ENCODE measurements around the gene HOXB2.

HOXB2 gene

GRCh38 chr17:48499248-48499647, 45.7 kb downstream of the HOXB2 start (continued):
- TF ChIP-seq REST (tag by site-specific recombination; IDR thresholded peaks at IDR 0.05) (no peak), ZNF174 (tag by site-specific recombination; IDR thresholded peaks at IDR 0.05) (no peak), ZNF837 (tag by site-specific recombination; IDR thresholded peaks at IDR 0.05) (no peak), ZXDB (tag by site-specific recombination; IDR thresholded peaks at IDR 0.05) (no peak), ZNF138 (tag by site-specific recombination; IDR thresholded peaks at IDR 0.05; ENCODE audit: borderline replicate concordance) (no peak), ZBTB20 (tag by site-specific recombination; IDR thresholded peaks at IDR 0.05) (no peak), ZNF175 (tag by site-specific recombination; IDR thresholded peaks at IDR 0.05) (no peak), GLIS1 (tag by site-specific recombination; IDR thresholded peaks at IDR 0.05) (no peak), ZFP69B (tag by site-specific recombination; IDR thresholded peaks at IDR 0.05) (no peak), ZNF658 (tag by site-specific recombination; IDR thresholded peaks at IDR 0.05) (no peak), ZNF239 (tag by site-specific recombination; IDR thresholded peaks at IDR 0.05) (no peak), ZNF19 (tag by site-specific recombination; IDR thresholded peaks at IDR 0.05; ENCODE audit: low read depth) (no peak), ZNF302 (tag by site-specific recombination; IDR thresholded peaks at IDR 0.05; ENCODE audit: low read depth) (no peak), ZNF366 (tag by site-specific recombination; conservative IDR thresholded peaks at IDR 0.05) (no peak; the same call in 1 of the 2 replicates), PRDM6 (tag by site-specific recombination; IDR thresholded peaks at IDR 0.05) (peak; percentile 27; the same call in 1 of the 2 replicates), ZNF626 (tag by site-specific recombination; IDR thresholded peaks at IDR 0.05) (no peak), ZBTB48 (tag by site-specific recombination; IDR thresholded peaks at IDR 0.05) (no peak), ZBTB8A (tag by site-specific recombination; IDR thresholded peaks at IDR 0.05) (no peak), ZNF184 (tag by site-specific recombination; IDR thresholded peaks at IDR 0.05) (no peak), RBAK (tag by site-specific recombination; IDR thresholded peaks at IDR 0.05) (0 out of 2 replicates have a peak, but pooled peaks have one; percentile 17), ZNF548 (tag by site-specific recombination; IDR thresholded peaks at IDR 0.05) (no peak), ZNF558 (tag by site-specific recombination; IDR thresholded peaks at IDR 0.05) (no peak), BCL11A (tag by site-specific recombination; IDR thresholded peaks at IDR 0.05; ENCODE audit: low read depth) (peak; percentile 81; the same call in 1 of the 2 replicates), ZNF621 (tag by site-specific recombination; IDR thresholded peaks at IDR 0.05) (no peak), ZNF221 (tag by site-specific recombination; IDR thresholded peaks at IDR 0.05; ENCODE audit: borderline replicate concordance) (no peak), ZNF10 (tag by site-specific recombination; IDR thresholded peaks at IDR 0.05) (peak; percentile 68), GLI2 (tag by site-specific recombination; IDR thresholded peaks at IDR 0.05; ENCODE audit: borderline replicate concordance, low read depth) (no peak), ZNF701 (tag by site-specific recombination; IDR thresholded peaks at IDR 0.05) (no peak), ZNF776 (tag by site-specific recombination; IDR thresholded peaks at IDR 0.05; ENCODE audit: borderline replicate concordance) (no peak), HOXD13 (CRISPR knock-in tag; IDR thresholded peaks at IDR 0.05; ENCODE audit: borderline replicate concordance) (no peak), ZBTB17 (tag by site-specific recombination; IDR thresholded peaks at IDR 0.05) (peak; percentile 31; the same call in 1 of the 2 replicates), ZNF585B (tag by site-specific recombination; IDR thresholded peaks at IDR 0.05) (no peak), ZBTB7A (tag by site-specific recombination; IDR thresholded peaks at IDR 0.05; ENCODE audit: low read depth) (no peak), TSHZ1 (tag by site-specific recombination; IDR thresholded peaks at IDR 0.05; ENCODE audit: borderline replicate concordance) (0 out of 2 replicates have a peak, but pooled peaks have one; percentile 53), ZNF580 (tag by site-specific recombination; IDR thresholded peaks at IDR 0.05) (no peak)
